CD4-positive, alpha-beta T cell treated with Interleukin-21 for 1 hour (primary cell): ENCODE results near the gene HSD17B12.

Experiments used
- DNase-seq: peaks from one replicate; pipeline ENCODE4 v3.0.0-alpha.2; 2020

The HSD17B12 gene

DNA sequence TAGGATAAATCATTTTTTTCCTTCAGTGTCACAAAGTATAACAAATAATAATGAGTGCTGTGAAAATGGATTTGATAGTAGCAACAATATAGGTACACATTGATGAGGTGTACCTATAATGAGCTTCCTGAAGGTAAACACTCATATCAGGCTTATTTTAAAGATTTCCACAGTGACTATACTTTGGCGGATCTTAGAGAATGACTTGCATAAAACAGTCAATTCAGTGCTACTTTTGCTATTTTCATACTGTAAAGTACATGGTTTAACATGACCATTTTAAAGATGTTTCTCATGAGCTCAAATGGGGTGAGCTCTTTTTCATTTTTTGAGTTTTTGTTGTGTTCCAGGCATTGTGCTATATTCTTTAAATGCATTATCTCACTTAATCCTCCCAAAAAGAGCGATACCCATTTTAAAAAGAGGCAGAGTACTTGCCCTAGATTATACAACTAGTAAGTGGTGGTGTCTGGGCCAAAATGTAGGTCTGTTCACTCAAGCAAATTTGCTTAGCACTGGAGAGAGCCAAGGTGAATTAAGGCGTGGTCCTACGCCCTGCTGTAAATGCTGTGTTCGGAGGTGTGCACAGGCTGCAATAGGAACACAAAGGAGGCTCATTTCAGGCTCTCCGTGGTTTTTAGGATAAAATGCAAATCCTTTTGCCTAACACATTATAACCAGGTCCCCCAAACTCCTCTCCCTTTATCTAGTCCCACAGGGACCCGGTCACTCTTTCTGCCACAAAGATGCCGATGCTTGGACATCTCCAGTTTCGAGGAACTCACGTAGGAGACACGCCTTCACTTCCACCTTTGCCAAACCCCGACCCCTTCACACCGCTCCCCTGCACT, 199.5 kb downstream of the HSD17B12 start:
- no peak for DNase-seq

DNA sequence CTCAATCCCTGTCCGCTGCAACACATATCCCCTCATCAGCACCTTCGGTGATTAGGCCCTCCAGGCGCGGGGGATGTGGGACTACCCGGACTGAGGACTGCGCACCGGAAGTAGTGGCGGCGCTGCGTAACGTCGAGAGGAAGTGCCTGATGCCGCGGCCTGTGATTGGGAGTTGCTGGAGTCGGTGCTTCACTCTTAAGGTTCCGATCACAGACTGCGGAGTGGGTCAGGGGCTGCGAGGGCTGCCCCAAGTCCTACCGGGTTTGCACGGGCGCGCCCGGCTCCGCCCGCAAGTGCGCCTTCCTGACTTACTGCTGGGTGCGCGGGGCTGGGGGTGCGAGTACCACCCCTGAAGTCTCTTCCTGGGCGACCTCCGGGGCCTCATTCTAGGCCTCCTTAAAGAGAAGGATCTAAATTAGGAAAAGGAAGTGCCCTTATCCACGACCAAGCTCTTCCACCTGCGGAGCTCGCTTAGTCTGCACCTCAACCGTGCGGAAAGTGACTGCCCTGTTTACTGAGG, 200.2 kb downstream of the HSD17B12 start, which contains the start of gene ALKBH3:
TSS of gene ALKBH3 (plus strand) at position 192 of the 520 bp plus-strand sequence. CDS start 1,822 bp downstream, outside the sequence.
- DNase-seq: peak; percentile 93

DNA sequence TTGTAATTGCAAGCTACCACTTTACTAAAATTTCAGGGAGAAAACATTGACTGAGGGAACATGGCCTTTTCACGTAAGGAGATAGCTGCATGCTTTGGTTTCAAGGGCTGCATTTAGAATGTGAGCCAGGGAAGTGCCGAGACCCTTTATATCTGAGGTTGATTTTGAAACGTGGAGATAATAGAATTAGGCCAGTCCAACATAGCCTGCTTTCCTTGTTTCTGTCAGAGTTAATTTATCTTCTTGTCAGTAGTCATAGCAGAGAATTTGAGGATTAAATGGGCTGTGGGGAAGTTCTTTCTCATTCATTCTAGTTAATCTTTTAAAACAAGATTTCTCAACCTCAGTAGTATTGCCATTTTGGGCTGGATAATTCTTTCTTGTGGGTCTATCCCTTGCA, 212.3 kb downstream of the HSD17B12 start:
- no peak for DNase-seq

DNA sequence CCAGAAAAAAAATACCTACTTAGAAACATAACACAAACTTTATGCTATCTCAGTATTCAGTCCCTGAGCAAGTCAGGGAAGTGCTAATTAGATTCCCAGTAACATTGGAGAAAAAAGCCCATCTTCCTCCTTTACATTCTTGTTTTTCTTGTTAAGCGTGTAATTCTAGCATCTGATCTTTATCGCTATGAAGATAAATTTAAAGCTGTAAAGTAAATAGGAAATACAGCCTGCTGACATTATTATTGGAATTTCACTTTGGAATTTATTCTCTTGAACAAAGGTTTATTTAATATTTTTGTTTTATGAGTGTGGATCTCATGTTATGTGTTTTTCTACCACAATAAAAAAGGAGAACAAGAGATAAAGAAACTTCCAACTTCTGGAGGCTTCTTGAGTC, 214.0 kb downstream of the HSD17B12 start:
- no peak for DNase-seq

DNA sequence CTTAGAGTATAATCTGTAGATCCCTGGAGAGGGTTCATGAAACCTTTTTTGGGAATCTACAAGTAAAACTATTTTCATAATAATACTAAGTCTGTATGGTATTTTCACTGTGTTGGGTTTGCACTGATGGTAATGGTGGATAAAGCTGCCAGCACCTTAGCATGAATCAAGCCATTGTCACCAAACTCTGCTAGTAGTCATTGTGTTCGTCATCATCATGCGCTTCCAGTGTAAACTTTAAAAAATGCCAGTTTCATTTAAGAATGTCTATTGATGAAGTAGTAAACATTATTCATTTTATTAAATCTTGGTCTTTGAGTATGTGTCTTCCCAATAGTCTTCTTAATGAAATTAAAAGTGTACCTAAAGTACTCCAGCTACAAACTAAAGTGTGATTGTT, 215.1 kb downstream of the HSD17B12 start:
- no peak for DNase-seq

DNA sequence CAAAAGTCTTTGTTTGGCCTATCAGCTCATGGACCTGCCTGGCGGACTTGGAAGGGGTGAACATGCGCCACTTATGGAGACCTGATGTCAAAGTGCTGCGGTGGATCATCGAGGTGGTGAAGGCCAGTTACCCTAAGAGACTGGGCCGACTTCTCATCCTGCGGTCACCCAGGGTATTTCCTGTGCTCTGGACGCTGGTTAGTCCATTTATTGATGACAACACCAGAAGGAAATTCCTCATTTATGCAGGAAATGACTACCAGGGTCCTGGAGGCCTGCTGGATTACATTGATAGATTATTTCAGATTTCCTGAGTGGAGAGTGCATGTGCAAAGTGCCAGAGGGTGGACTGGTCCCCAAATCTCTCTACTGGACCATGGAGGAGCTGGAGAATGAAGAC, 218.0 kb downstream of the HSD17B12 start:
- DNase-seq: no peak

DNA sequence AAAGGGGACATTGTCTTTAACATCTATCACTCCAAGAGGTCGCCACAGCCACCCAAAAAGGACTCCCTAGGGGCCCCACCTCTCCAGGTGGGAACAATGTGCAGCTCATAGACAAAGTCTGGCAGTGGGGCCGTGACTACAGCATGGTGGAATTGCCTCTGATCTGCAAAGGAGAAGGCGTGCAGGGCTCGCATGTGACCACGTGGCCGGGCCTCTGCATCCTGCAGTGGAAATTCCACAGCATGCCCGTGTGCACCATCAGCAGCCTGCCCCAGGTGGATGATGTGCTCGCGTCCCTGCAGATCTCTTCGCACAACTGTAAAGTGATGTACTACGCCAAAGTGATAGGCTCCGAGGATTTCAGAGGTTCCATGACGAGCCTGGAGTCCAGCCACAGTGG, 218.6 kb downstream of the HSD17B12 start:
- no peak for DNase-seq

DNA sequence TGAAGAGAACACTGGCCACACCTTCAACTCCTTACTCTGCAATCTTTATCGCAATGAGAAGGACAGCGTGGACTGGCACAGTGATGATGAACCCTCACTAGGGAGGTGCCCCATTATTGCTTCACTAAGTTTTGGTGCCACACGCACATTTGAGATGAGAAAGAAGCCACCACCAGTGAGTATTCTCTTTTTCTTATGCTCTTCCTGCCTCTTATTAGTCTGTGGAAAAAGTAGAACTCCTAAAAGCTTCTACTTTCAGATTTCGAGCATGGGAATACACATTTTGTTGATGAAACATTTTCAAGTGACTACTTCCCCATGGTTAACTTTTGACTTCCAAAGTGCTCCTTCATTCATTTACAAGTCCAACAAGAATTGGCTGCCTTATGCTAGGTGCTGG, 221.0 kb downstream of the HSD17B12 start:
- DNase-seq: no peak

DNA sequence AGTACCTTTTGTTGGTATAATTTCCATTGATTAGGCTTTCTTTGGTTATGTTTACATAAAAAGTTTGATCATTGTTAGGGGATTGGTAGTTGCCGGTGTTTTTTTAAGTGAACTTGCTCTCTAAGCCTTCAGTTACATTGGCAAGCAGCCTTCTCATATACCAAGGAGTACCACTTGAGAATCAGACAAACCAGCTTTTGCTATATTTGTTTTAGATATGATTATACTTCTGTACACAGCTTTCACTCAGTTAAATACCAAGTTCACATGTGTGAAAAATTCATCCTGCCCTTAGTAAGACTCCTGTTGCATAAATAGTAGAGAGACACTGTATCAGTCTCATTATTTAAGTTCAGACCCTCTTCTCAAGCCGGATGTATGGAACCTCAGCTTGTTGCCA, 222.5 kb downstream of the HSD17B12 start:
- DNase-seq: no peak

DNA sequence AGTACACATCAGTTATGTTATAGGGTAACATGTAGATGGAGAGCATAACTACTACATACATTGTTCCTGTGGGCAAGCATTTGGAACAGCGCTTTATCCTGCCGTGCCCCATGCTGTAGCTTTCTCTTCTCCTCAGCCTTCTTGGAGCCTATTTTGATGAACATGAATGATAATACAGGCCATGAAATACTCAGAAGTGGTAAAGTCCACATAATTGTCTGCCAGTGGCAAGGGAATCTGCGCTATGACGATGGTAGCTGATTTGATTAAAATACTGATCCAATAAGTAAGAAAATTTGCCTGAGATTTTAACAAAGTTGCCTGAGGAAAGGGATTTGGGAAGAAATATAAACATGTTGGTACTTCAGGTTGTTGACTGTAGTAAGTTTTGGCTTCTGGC, 223.4 kb downstream of the HSD17B12 start:
- no peak for DNase-seq

DNA sequence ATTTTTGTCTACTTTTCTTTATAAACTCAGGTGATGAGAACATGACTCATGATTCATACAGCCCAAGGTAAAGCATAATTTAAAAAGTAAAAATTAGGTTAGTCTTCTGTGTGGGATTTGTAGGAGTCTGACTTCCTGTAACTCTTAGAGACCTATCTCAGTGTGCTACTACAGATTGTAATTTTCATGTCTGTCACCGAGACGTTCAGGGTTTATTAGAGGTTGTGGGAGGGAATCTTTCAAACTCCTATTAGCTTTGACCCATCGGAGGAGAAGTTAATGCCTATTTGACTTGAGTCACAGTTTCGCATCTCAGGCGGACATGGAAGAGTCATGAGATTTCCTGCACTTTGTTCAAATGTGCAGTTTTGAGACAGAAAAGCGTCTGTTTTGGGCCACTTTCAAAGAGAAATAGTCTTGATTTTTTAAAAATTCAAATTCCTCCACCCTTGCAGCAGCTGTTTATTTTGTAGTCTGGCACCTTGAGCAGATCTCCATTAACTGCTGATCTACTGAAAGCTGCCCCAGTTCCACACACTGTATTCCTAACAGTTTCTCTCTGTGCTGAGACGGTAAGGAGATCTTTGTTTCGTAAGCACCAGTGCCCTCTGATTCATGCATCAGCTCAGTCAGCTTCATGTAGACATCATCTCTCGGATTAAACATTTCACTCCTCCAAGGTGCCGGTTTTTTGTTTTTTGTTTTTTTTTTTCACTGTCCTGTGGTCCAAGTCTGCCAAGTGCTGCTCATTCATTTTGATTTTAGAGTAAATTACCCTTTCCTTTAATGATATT, 224.4 kb downstream of the HSD17B12 start:
- DNase-seq: no peak

DNA sequence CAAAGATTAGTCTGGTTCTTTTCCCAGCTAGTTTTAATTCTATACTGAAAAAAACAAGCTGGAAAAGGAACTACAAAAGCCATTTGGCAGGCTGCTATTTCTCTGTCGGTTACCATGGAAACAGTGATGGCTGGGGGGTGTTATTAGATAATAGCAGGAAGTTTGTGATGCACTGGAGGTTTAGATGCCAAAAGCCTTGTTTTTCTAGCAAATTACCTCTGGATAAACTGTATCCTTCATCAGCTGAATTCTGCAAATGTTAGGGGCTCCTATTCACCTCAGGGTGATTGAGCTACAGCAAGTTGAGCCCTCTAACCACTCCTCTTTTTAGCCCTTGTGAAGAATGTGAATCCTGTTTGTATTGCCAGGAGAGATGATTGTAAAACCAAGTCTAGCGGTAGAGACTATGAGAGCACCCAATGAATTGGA, 225.3 kb downstream of the HSD17B12 start:
- no peak for DNase-seq
